PC-9 (cell line): ENCODE data around the gene CDC14A. TPM values are rescaled to one million over a fixed set of nuclear protein-coding genes. Genes with fewer than 3 reads are reported as not detected.

Experiments
- BruUV-seq: library from RNA; stranded (reverse); fragments of 400-500 nt; replicated peaks from 2 replicates; lab custom pipeline; 2021; lab: Mats Ljungman, UMichigan
- CTCF ChIA-PET: fragments of 300-600 bp; sonication (Branson Sonifier 250); formaldehyde crosslinking; loops from one replicate; lab custom pipeline; 2022; ENCODE audit warnings: antibody characterized with exemption; lab: Charles Lee
- POLR2A ChIA-PET: fragments of 300-600 bp; sonication (Branson Sonifier 250); formaldehyde crosslinking; loops from one replicate; lab custom pipeline; 2022; ENCODE audit warnings: antibody characterized with exemption; ENCODE audit not compliant: unreplicated experiment; lab: Charles Lee
- DNase-seq, 2 experiments: peaks; one replicate each; pipeline versions ENCODE4 v3.0.0 to v3.0.0-alpha.2; 2015 to 2022; ENCODE audit warnings: mixed read lengths in 1 of 2
- H2AFZ ChIP-seq: fragments of 200-600 bp; sonication (generic); 2 replicates; pipeline ENCODE4 v1.8.1; 2017; ENCODE audit warnings: antibody characterized with exemption
- H3F3A ChIP-seq: fragments of 200-600 bp; sonication (generic); 2 replicates; pipeline ENCODE4 v1.8.1; 2017; ENCODE audit warnings: antibody characterized with exemption, mild to moderate bottlenecking, low read depth; ENCODE audit not compliant: insufficient read depth
- H3K27ac ChIP-seq: fragments of 200-600 bp; sonication (generic); 2 replicates; pipeline ENCODE4 v1.6.1; 2016; ENCODE audit warnings: mixed run types
- H3K27me3 ChIP-seq: fragments of 200-600 bp; sonication (generic); 2 replicates; pipeline ENCODE4 v1.6.1; 2016; ENCODE audit warnings: low read depth, mixed run types; ENCODE audit not compliant: insufficient read depth
- H3K36me3 ChIP-seq: fragments of 200-600 bp; sonication (generic); 2 replicates; pipeline ENCODE4 v1.6.1; 2016; ENCODE audit warnings: low read depth, mixed run types
- H3K4me1 ChIP-seq: fragments of 200-600 bp; sonication (generic); replicated peaks from 2 replicates; pipeline ENCODE4 v1.6.1; 2016; ENCODE audit warnings: mixed run types; ENCODE audit not compliant: insufficient read depth
- H3K4me2 ChIP-seq: fragments of 200-600 bp; sonication (generic); 2 replicates; pipeline ENCODE4 v1.6.1; 2017; ENCODE audit warnings: mixed run types
- H3K4me3 ChIP-seq: fragments of 200-600 bp; sonication (generic); 2 replicates; pipeline ENCODE4 v1.6.1; 2016; ENCODE audit warnings: mixed run types
- H3K79me2 ChIP-seq: fragments of 200-600 bp; sonication (generic); 2 replicates; pipeline ENCODE4 v1.6.1; 2017; ENCODE audit warnings: low read depth, mixed run types
- H3K9me2 ChIP-seq: fragments of 200-600 bp; sonication (generic); 2 replicates; pipeline ENCODE4 v1.8.1; 2017; ENCODE audit warnings: mild to moderate bottlenecking; ENCODE audit not compliant: insufficient read depth
- H3K9me3 ChIP-seq: fragments of 200-600 bp; sonication (generic); 2 replicates; pipeline ENCODE4 v1.8.1; 2016; ENCODE audit warnings: low read depth; ENCODE audit not compliant: insufficient read depth
- H4K20me1 ChIP-seq: fragments of 200-600 bp; sonication (generic); 2 replicates; pipeline ENCODE4 v1.8.1; 2017; ENCODE audit not compliant: insufficient read depth
- EZH2 ChIP-seq: fragments of 200-600 bp; sonication (generic); IDR thresholded peaks from 2 replicates; pipeline ENCODE4 v1.8.0; 2017; ENCODE audit warnings: antibody characterized with exemption, low read depth
- intact Hi-C: fragments of 100-400 bp; cut with micrococcal nuclease; formaldehyde crosslinking; loops from one replicate; pipeline ENCODE4 v1.10.0; 2022; ENCODE audit not compliant: unreplicated experiment
- total RNA-seq: library from RNA; stranded (reverse); gene quantifications from 2 replicates; pipeline ENCODE4 v1.2.3, GENCODE V29; 2021
- TF ChIP-seq, protein P1 (sequence below): fragments of 200-600 bp; sonication (generic); conservative IDR thresholded peaks from 2 replicates; pipeline ENCODE4 v1.6.1; 2017; ENCODE audit warnings: mixed run types, antibody characterized with exemption, mild to moderate bottlenecking, moderate library complexity

CDC14A gene
- total RNA-seq, 1 experiment from 2014 or later: 2.8 TPM

DNA sequence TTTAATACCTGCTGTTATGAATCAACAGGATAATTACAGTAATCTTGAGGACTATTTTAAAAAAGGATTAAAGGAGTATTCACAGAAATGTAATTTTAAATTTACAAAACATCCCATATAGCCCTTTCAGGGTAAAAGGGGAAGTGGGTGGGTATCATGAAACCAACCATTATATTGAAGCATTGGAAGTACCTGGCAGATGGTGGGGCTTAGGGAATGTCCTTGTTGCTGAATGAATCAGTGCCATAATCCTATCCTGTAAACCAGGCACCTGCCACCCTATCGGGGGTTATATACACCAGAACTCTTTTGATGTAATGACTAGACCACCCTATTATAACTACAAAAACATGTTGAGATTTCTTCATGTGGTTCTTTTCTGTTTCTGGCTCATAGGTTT, 30.4 kb downstream of the CDC14A start:
- intact Hi-C loops: no loop called here
- CTCF ChIA-PET: no interaction called here
- Histone ChIP-seq H3K27ac (no peak overlapping the region), H3F3A (no peaks in the 10 kb centered on the region), H3K9me2 (no peaks in the 10 kb centered on the region), H3K27me3 (no peaks in the 10 kb centered on the region), H2AFZ (no peak overlapping the region), H3K36me3 (no peaks in the 10 kb centered on the region), H3K4me3 (no peak overlapping the region), H4K20me1 (no peaks in the 10 kb centered on the region), H3K9me3 (no peaks in the 10 kb centered on the region), H3K4me2 (no peak overlapping the region), H3K79me2 (no peaks in the 10 kb centered on the region), H3K4me1 (no peaks in the 10 kb centered on the region)
- BruUV-seq: no TSS peak
- TF ChIP-seq, protein P1, sequence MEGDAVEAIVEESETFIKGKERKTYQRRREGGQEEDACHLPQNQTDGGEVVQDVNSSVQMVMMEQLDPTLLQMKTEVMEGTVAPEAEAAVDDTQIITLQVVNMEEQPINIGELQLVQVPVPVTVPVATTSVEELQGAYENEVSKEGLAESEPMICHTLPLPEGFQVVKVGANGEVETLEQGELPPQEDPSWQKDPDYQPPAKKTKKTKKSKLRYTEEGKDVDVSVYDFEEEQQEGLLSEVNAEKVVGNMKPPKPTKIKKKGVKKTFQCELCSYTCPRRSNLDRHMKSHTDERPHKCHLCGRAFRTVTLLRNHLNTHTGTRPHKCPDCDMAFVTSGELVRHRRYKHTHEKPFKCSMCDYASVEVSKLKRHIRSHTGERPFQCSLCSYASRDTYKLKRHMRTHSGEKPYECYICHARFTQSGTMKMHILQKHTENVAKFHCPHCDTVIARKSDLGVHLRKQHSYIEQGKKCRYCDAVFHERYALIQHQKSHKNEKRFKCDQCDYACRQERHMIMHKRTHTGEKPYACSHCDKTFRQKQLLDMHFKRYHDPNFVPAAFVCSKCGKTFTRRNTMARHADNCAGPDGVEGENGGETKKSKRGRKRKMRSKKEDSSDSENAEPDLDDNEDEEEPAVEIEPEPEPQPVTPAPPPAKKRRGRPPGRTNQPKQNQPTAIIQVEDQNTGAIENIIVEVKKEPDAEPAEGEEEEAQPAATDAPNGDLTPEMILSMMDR: no peak
- TF ChIP-seq EZH2: no peak
- DNase-seq: no peak
- POLR2A ChIA-PET: no interaction called here

- DNase-seq: no peak
- Histone ChIP-seq H3K27ac (no peak overlapping the region), H2AFZ (no peak overlapping the region), H3K79me2 (no peaks in the 10 kb centered on the region), H3K4me3 (no peak overlapping the region), H3K27me3 (no peaks in the 10 kb centered on the region), H4K20me1 (no peaks in the 10 kb centered on the region), H3K4me1 (no peaks in the 10 kb centered on the region), H3K4me2 (no peak overlapping the region), H3K9me2 (no peaks in the 10 kb centered on the region), H3K36me3 (no peaks in the 10 kb centered on the region), H3K9me3 (no peaks in the 10 kb centered on the region), H3F3A (no peaks in the 10 kb centered on the region)
- ChIA-PET CTCF (no interaction called here), POLR2A (interaction anchor here (0.7 kb wide), 1 partner anchor 56 kb away, joined by 3 read pairs; no protein-coding TSS in a partner anchor)
- BruUV-seq: no TSS peak
- TF ChIP-seq, protein P1: no peak
- no peak for TF ChIP-seq EZH2
- intact Hi-C loops: no loop called here
These were observed 31.6 kb downstream of the CDC14A start for GRCh38 chr1:100383743-100384405.

GRCh38 chr1:100387209-100387608, 34.9 kb downstream of the CDC14A start:
- H3K4me3 ChIP-seq: no peak overlapping the region
- no peak for DNase-seq
- no peaks in the 10 kb centered on the region for H3F3A ChIP-seq
- no peaks in the 10 kb centered on the region for H3K79me2 ChIP-seq
- no peak overlapping the region for H3K27ac ChIP-seq
- H3K9me3 ChIP-seq: no peaks in the 10 kb centered on the region
- BruUV-seq: no TSS peak
- no peak overlapping the region for H2AFZ ChIP-seq
- POLR2A ChIA-PET: no interaction called here
- intact Hi-C loops: no loop called here
- no peaks in the 10 kb centered on the region for H3K27me3 ChIP-seq
- no peak for TF ChIP-seq EZH2
- no peaks in the 10 kb centered on the region for H3K9me2 ChIP-seq
- H3K36me3 ChIP-seq: no peaks in the 10 kb centered on the region
- no peaks in the 10 kb centered on the region for H3K4me1 ChIP-seq
- no peaks in the 10 kb centered on the region for H4K20me1 ChIP-seq
- CTCF ChIA-PET: no interaction called here
- H3K4me2 ChIP-seq: no peak overlapping the region
